Mesothelial cell of epicardium (in vitro differentiated cells): ENCODE measurements around the gene BTBD16. TPM values are rescaled to one million over a fixed set of nuclear protein-coding genes. Genes with fewer than 3 reads are reported as not detected.

ENCODE experiments used
- DNase-seq, 2 experiments: peaks; one replicate each; pipeline ENCODE4 v3.0.0; 2021; ENCODE audit warnings: low spot score in 2 of 2; ENCODE audit not compliant: unreplicated experiment in 2 of 2
- H3K27ac Mint-ChIP-seq: 2 replicates; pipeline ENCODE4 v1.8.0; 2021; ENCODE audit warnings: mixed read lengths
- H3K27me3 Mint-ChIP-seq: 2 replicates; pipeline ENCODE4 v1.8.0; 2021; ENCODE audit warnings: low read depth, mixed read lengths
- H3K36me3 Mint-ChIP-seq: 2 replicates; pipeline ENCODE4 v1.8.0; 2021; ENCODE audit warnings: mixed read lengths
- H3K4me1 Mint-ChIP-seq: 2 replicates; pipeline ENCODE4 v1.8.0; 2021; ENCODE audit warnings: mixed read lengths
- H3K4me3 Mint-ChIP-seq: 2 replicates; pipeline ENCODE4 v1.8.0; 2021; ENCODE audit warnings: mild to moderate bottlenecking, moderate library complexity, mixed read lengths
- H3K9me3 Mint-ChIP-seq: 2 replicates; pipeline ENCODE4 v1.8.0; 2021; ENCODE audit warnings: mixed read lengths
- CTCF ChIP-seq: fragments of 200-600 bp; sonication (generic); IDR thresholded peaks from one replicate; pipeline ENCODE4 v1.5.0; 2021; ENCODE audit warnings: antibody characterized with exemption; ENCODE audit not compliant: unreplicated experiment
- total RNA-seq: library from RNA; stranded (reverse); gene quantifications from 3 replicates; pipeline ENCODE4 v1.2.1, GENCODE V29; 2021

Gene BTBD16
- total RNA-seq, 1 donor from 2014 or later: not detected

- H3K27me3 Mint-ChIP-seq: no peaks in the 10 kb centered on the region
- H3K9me3 Mint-ChIP-seq: peaks cover 8% of the 10 kb centered on the region
- peaks cover 42% of the 10 kb centered on the region for H3K4me1 Mint-ChIP-seq
- H3K27ac Mint-ChIP-seq: no peak overlapping the region
- DNase-seq: peak; percentile 43 to 74
- no peak overlapping the region for H3K4me3 Mint-ChIP-seq
- H3K36me3 Mint-ChIP-seq: peaks cover 8% of the 10 kb centered on the region
- TF ChIP-seq CTCF: peak; percentile 82
Observed at GRCh38 chr10:122267849-122268737, 3.0 kb upstream of the BTBD16 start.

- H3K27ac Mint-ChIP-seq: peak overlapping the region; percentile 23
- H3K27me3 Mint-ChIP-seq: no peaks in the 10 kb centered on the region
- no peaks in the 10 kb centered on the region for H3K9me3 Mint-ChIP-seq
- TF ChIP-seq CTCF: no peak
- no peaks in the 10 kb centered on the region for H3K36me3 Mint-ChIP-seq
- H3K4me3 Mint-ChIP-seq: no peak overlapping the region
- DNase-seq: no peak
- H3K4me1 Mint-ChIP-seq: peaks cover 34% of the 10 kb centered on the region
Observed at GRCh38 chr10:122269059-122269687, 1.9 kb upstream of the BTBD16 start.

- H3K9me3 Mint-ChIP-seq: no peaks in the 10 kb centered on the region
- H3K27ac Mint-ChIP-seq: no peak overlapping the region
- DNase-seq: no peak
- H3K4me3 Mint-ChIP-seq: no peak overlapping the region
- no peaks in the 10 kb centered on the region for H3K27me3 Mint-ChIP-seq
- peaks cover 4% of the 10 kb centered on the region for H3K4me1 Mint-ChIP-seq
- H3K36me3 Mint-ChIP-seq: no peaks in the 10 kb centered on the region
- TF ChIP-seq CTCF: no peak
Observed at GRCh38 chr10:122273966-122274545, 3.0 kb downstream of the BTBD16 start.

GRCh38 chr10:122276611-122277208 lies 5.6 kb downstream of the BTBD16 start:
- Mint-ChIP-seq H3K36me3 (no peaks in the 10 kb centered on the region), H3K27me3 (peaks cover 6% of the 10 kb centered on the region), H3K4me1 (no peaks in the 10 kb centered on the region), H3K27ac (no peak overlapping the region), H3K9me3 (no peaks in the 10 kb centered on the region), H3K4me3 (no peak overlapping the region)
- DNase-seq: no peak
- TF ChIP-seq CTCF: no peak

GRCh38 chr10:122277526-122278136 lies 6.5 kb downstream of the BTBD16 start:
- Mint-ChIP-seq H3K4me3 (no peak overlapping the region), H3K4me1 (no peaks in the 10 kb centered on the region), H3K9me3 (no peaks in the 10 kb centered on the region), H3K36me3 (no peaks in the 10 kb centered on the region), H3K27me3 (peaks cover 11% of the 10 kb centered on the region), H3K27ac (no peak overlapping the region)
- no peak for TF ChIP-seq CTCF
- no peak for DNase-seq
